SH-SY5Y (cell line): ENCODE measurements around the gene FUCA1.

ENCODE experiments used
- GATA2 ChIP-seq: IDR thresholded peaks from 2 replicates; pipeline ENCODE4 v1.6.1; 2011; ENCODE audit warnings: mild to moderate bottlenecking, low read depth, low read length
- GATA3 ChIP-seq: IDR thresholded peaks from 2 replicates; pipeline ENCODE4 v1.6.1; 2011; ENCODE audit warnings: low read depth, mild to moderate bottlenecking, low read length, moderate library complexity

DNA sequence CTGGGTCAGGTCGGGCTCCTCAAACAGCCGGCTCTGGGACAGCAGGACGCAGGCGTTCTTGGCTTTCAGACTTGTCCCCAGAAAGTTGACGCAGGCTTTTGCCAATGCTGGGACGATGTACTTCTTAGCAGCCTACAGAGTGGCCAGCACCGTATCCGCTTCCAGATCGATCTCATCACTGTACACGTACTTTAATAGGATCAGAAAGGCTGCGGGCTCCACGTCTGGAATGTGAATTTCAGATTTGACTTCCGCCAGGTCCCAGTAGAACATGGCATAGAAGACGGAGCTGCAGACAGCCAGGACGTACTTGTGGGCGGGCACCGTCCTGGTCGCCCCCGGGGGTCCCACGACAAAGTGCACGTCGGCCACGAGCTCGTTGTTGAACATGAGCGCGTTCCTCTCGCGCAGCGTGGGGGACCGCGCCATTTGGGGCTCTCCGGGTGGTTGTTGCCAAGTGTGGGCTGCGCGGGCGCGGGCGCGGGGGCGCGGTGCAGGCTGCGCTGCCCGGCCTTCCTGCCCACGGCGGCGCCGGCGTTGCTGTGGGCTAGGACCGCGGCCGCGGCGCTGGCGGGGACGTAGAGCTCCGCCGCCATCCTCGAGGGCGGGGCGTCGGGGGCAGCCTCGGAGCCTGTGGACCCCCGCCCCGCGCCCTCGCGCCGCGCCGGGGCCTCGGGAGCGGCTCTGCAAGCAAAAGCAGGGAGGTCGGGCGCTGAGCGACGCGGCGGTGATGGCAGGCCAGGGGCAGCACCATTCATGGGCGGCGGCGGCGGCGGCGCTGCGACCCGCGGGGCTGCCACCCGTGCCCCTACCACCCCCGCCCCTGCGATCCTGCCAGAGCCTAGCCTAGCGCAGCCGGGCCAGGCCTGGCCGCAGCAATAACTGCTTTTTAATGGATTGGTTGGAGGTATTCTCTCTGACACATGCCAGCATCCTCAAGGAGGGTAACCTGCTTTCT lies 34.5 kb upstream of the FUCA1 start:
- TF ChIP-seq GATA2 (no peak), GATA3 (no peak)
